Stomach smooth muscle (tissue), 2 donors: ENCODE measurements around the gene SLC12A7.

Experiments
- H3K27ac ChIP-seq: one replicate; pipeline ENCODE4 v1.7.0; 2013; ENCODE audit warnings: mild to moderate bottlenecking, low read length, inconsistent platforms
- H3K27me3 ChIP-seq, 2 donors: one replicate each; pipeline ENCODE4 v1.7.0; 2013; ENCODE audit warnings: low read length in 2 of 2; ENCODE audit not compliant: insufficient read depth in 2 of 2, control insufficient read depth in 1 of 2
- H3K36me3 ChIP-seq, 2 donors: one replicate each; pipeline ENCODE4 v1.7.0; 2013; ENCODE audit warnings: low read length in 2 of 2; ENCODE audit not compliant: control insufficient read depth in 2 of 2, insufficient read depth in 2 of 2
- H3K4me1 ChIP-seq: one replicate; pipeline ENCODE4 v1.7.0; 2013; ENCODE audit warnings: low read length; ENCODE audit not compliant: control insufficient read depth, insufficient read depth
- H3K4me3 ChIP-seq, 2 donors: one replicate each; pipeline ENCODE4 v1.7.0; 2013; ENCODE audit warnings: low read length in 2 of 2
- H3K9ac ChIP-seq, 2 donors: one replicate each; pipeline ENCODE4 v1.7.0; 2013; ENCODE audit warnings: low read length in 2 of 2, mild to moderate bottlenecking in 1 of 2
- H3K9me3 ChIP-seq, 2 donors: one replicate each; pipeline ENCODE4 v1.7.0; 2013; ENCODE audit warnings: low read length in 2 of 2; ENCODE audit not compliant: control insufficient read depth in 2 of 2
- donor health status: healthy.
- donor health status: Pancreatic carcinoma.

SLC12A7 gene

GRCh38 chr5:1107167-1108022, 4.5 kb downstream of the SLC12A7 start:
- H3K36me3 ChIP-seq, result no peaks in the 10 kb centered on the region
- H3K4me3 ChIP-seq, result no peak overlapping the region
- H3K9me3 ChIP-seq, result no peaks in the 10 kb centered on the region
- no peak overlapping the region for H3K9ac ChIP-seq
- no peak overlapping the region for H3K27ac ChIP-seq
- no peaks in the 10 kb centered on the region for H3K27me3 ChIP-seq
- peaks cover 75% of the 10 kb centered on the region for H3K4me1 ChIP-seq

GRCh38 chr5:1106385-1107166, 5.3 kb downstream of the SLC12A7 start:
- no peaks in the 10 kb centered on the region for H3K36me3 ChIP-seq
- no peaks in the 10 kb centered on the region for H3K9me3 ChIP-seq
- H3K9ac ChIP-seq, result no peak overlapping the region
- H3K4me1 ChIP-seq, result peaks cover 79% of the 10 kb centered on the region
- H3K27ac ChIP-seq, result no peak overlapping the region
- H3K4me3 ChIP-seq, result no peak overlapping the region
- H3K27me3 ChIP-seq, result no peaks in the 10 kb centered on the region

DNA sequence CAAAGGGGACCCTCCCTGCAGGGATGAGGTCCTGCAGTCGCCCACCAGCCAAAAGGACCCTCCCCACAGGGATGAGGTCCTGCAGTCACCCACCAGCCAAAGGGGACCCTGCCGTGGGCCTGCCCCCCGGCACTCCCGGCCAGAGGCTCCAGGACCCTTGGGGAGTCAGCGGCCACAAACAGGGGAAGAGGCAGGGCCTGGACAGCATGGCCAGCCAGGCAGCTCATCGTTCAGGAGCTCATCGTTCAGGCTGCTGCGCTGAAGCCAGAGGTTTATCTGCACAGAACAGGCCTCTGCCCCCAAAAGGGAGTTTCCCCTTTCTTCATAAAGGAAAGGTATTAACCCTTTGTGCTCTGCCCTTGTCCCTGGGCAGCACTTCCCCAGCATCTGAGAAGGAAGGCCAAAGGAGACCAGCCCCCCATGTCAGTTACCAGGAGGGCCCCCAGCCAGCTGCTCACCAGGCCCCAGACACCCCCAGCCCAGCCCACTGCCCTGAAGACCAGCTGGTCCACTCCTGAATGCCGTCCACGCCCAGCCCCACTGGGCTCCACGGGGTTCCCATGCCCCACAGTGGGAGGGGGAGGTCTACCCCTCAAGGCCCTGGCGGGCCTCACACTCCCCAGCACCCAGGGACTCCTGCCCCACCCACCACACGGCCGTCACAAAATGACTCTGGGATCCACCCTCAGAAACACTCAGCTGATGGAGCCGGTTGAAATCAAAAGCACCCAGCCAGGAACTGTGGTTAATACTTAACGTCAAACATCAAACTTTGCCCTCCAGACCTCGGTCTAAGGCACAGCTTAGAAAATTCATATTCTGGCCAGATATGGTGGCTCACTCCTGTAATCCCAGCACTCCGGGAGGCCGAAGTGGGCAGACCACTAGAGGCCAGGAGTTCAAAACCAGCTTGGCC, 6.3 kb downstream of the SLC12A7 start:
- Histone ChIP-seq H3K27me3 (no peaks in the 10 kb centered on the region), H3K4me1 (peaks cover 77% of the 10 kb centered on the region), H3K36me3 (no peaks in the 10 kb centered on the region), H3K27ac (no peak overlapping the region), H3K9ac (no peak overlapping the region), H3K9me3 (no peaks in the 10 kb centered on the region), H3K4me3 (no peak overlapping the region)

DNA sequence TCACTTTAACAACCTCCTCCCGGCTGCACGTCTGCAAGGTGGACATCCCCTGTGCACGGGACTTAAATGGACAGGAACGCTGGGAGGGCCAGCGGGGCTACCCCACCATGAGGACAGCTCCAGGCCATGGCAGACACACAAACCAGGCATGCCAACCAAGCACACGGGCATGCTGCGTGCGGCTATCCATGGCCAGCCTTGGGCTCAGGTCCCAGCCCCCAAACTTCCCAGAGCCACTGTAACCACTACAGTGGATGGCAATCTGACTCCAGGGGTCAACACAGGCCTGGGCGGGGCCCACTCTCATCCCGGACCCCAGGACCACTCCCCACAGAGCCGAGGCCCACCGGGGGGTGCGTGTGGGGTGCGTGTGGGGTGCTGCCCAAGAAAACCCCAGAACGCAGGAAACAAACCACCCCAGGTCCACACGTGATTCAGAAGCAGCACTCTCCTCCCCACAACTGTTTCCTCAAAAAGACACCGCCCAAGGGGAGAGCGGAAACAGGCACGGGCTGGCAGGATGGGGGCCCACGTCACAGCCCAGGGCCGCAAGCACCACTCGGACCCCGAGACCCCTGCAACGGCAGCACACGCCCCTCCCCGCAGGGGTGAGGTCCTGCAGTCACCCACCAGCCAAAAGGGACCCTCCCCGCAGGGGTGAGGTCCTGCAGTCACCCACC, 7.4 kb downstream of the SLC12A7 start:
- Histone ChIP-seq H3K4me1 (peaks cover 73% of the 10 kb centered on the region), H3K27me3 (no peaks in the 10 kb centered on the region), H3K27ac (peak overlapping the region; percentile 62), H3K4me3 (peak overlapping the region in 1 of 2 donors; percentile 44), H3K36me3 (no peaks in the 10 kb centered on the region), H3K9me3 (no peaks in the 10 kb centered on the region), H3K9ac (peak overlapping the region in 1 of 2 donors; percentile 22)

- peak overlapping the region; percentile 7 to 49 for H3K4me3 ChIP-seq
- H3K9me3 ChIP-seq, result no peaks in the 10 kb centered on the region
- H3K27me3 ChIP-seq, result no peaks in the 10 kb centered on the region
- H3K36me3 ChIP-seq, result no peaks in the 10 kb centered on the region
- H3K9ac ChIP-seq, result peak overlapping the region in 1 of 2 donors; percentile 22
- peaks cover 68% of the 10 kb centered on the region for H3K4me1 ChIP-seq
- H3K27ac ChIP-seq, result peak overlapping the region; percentile 62
These were observed 8.1 kb downstream of the SLC12A7 start for GRCh38 chr5:1103505-1104326.

- peak overlapping the region; percentile 31 for H3K27ac ChIP-seq
- H3K36me3 ChIP-seq, result no peaks in the 10 kb centered on the region
- H3K9ac ChIP-seq, result no peak overlapping the region
- no peaks in the 10 kb centered on the region for H3K27me3 ChIP-seq
- H3K4me1 ChIP-seq, result peaks cover 63% of the 10 kb centered on the region
- no peaks in the 10 kb centered on the region for H3K9me3 ChIP-seq
- H3K4me3 ChIP-seq, result peak overlapping the region; percentile 7 to 49
These were observed 8.8 kb downstream of the SLC12A7 start for GRCh38 chr5:1103093-1103492.

- H3K9ac ChIP-seq, result no peak overlapping the region
- H3K4me3 ChIP-seq, result peak overlapping the region in 1 of 2 donors; percentile 52
- H3K36me3 ChIP-seq, result no peaks in the 10 kb centered on the region
- no peaks in the 10 kb centered on the region for H3K9me3 ChIP-seq
- H3K27me3 ChIP-seq, result no peaks in the 10 kb centered on the region
- H3K27ac ChIP-seq, result no peak overlapping the region
- peaks cover 54% of the 10 kb centered on the region for H3K4me1 ChIP-seq
These were observed 9.7 kb downstream of the SLC12A7 start for GRCh38 chr5:1101961-1102713.

GRCh38 chr5:1100664-1101574, 10.9 kb downstream of the SLC12A7 start:
- Histone ChIP-seq H3K27ac (no peak overlapping the region), H3K36me3 (no peaks in the 10 kb centered on the region), H3K27me3 (no peaks in the 10 kb centered on the region), H3K9me3 (no peaks in the 10 kb centered on the region), H3K9ac (no peak overlapping the region), H3K4me3 (no peak overlapping the region), H3K4me1 (peaks cover 48% of the 10 kb centered on the region)
